Upper lobe of left lung (tissue), 6 donors: ENCODE results near the gene NKG7. TPM values are rescaled to one million over a fixed set of nuclear protein-coding genes. Genes with fewer than 3 reads are reported as not detected.
A peak's percentile ranks its signal among the peaks of the same experiment; 100 is the strongest.

Experiments
- ATAC-seq, 2 donors: fragments of 200-7000 bp; cut with Tn5 transposase; one replicate each; pipeline ENCODE4 v1.9.1; 2022; ENCODE audit warnings: mild to moderate bottlenecking in 2 of 2, moderate library complexity in 2 of 2; ENCODE audit not compliant: low FRiP score in 2 of 2
- DNase-seq, 2 donors: peaks; one replicate each; pipeline ENCODE4 v3.0.0-alpha.2; 2019 to 2020
- H3K27ac ChIP-seq, 4 donors: fragments of 200-600 bp; sonication (generic); one replicate each; pipeline ENCODE4 v1.5.1; 2016 to 2019
- H3K27me3 ChIP-seq, 4 donors: fragments of 200-600 bp; sonication (generic); one replicate each; pipeline ENCODE4 v1.5.1; 2017 to 2019
- H3K36me3 ChIP-seq, 4 donors: fragments of 200-600 bp; sonication (generic); one replicate each; pipeline ENCODE4 v1.5.1; 2016 to 2019
- H3K4me1 ChIP-seq, 4 donors: fragments of 200-600 bp; sonication (generic); one replicate each; pipeline ENCODE4 v1.5.1; 2018 to 2019
- H3K4me3 ChIP-seq, 4 donors: fragments of 200-600 bp; sonication (generic); one replicate each; pipeline ENCODE4 v1.5.1; 2017 to 2019; ENCODE audit warnings: mild to moderate bottlenecking in 2 of 4, moderate library complexity in 1 of 4
- H3K9me3 ChIP-seq, 4 donors: fragments of 200-600 bp; sonication (generic); one replicate each; pipeline ENCODE4 v1.5.1; 2018 to 2019
- EP300 ChIP-seq, 4 donors: sonication (generic); formaldehyde crosslinking; IDR thresholded peaks; one replicate each; pipeline ENCODE4 v1.5.1; 2017; ENCODE audit warnings: antibody characterized with exemption in 4 of 4, control low read depth in 2 of 4
- POLR2A ChIP-seq, 4 donors: fragments of 450-650 bp; IDR thresholded peaks; one replicate each; pipeline ENCODE4 v1.5.1; 2016 to 2017; ENCODE audit warnings: antibody characterized with exemption in 4 of 4, mild to moderate bottlenecking in 2 of 4
- POLR2AphosphoS5 ChIP-seq, 2 donors: sonication (generic); formaldehyde crosslinking; IDR thresholded peaks; one replicate each; pipeline ENCODE4 v1.5.1; 2017; ENCODE audit warnings: antibody characterized with exemption in 2 of 2
- WGBS, 2 donors: methylation state at CpG; one replicate each; pipeline ENCODE4 v1.1.5; 2017 to 2018; 5-methylcytosine and 5-hydroxymethylcytosine counted together
- total RNA-seq, 6 donors: library from RNA; depleted of rRNA in 4 of 6; stranded (reverse); fragments of >200 nt in 4 of 6; gene quantifications; one replicate each; pipeline versions ENCODE4 v1.1.0 to v1.2.1, GENCODE V29; 2016 to 2021
- TF ChIP-seq, protein P1 (sequence below), 6 experiments: fragments of 450-650 bp in 4 of 6; fragments of 200-600 bp in 2 of 6; sonication (generic) in 2 of 6; IDR thresholded peaks; one replicate each; pipeline ENCODE4 v1.5.1; 2016 to 2019; ENCODE audit warnings: antibody characterized with exemption in 6 of 6
- donor health status: DM: no; HTN: no; CAD: no; lungs with moderate emphysema.
- donor health status: DM: no; HTN: yes; CAD: no; lungs with severe emphysema.

The NKG7 gene
- total RNA-seq, 6 donors from 2014 or later: 3.4 to 25.8 (median 9.7) TPM

GRCh38 chr19:51346742-51347141 is 25.7 kb downstream of the NKG7 start:
- Histone ChIP-seq H3K36me3 (peaks cover 7 to 65% (median 35%) of the 10 kb centered on the region in 4 donors), H3K27me3 (no peaks in the 10 kb centered on the region), H3K4me3 (no peak overlapping the region), H3K27ac (no peak overlapping the region), H3K9me3 (no peaks in the 10 kb centered on the region), H3K4me1 (no peaks in the 10 kb centered on the region)
- WGBS, 2 donors: 90 to 92% methylated on average over 9 to 17 of the region's 17 CpGs
- peak in 1 of 2 donors; percentile 73 for DNase-seq
- ATAC-seq: no peak
- TF ChIP-seq POLR2AphosphoS5 (IDR thresholded peaks at IDR 0.05) (no peak), EP300 (IDR thresholded peaks at IDR 0.05) (no peak), POLR2A (IDR thresholded peaks at IDR 0.05) (no peak)
- TF ChIP-seq, protein P1, sequence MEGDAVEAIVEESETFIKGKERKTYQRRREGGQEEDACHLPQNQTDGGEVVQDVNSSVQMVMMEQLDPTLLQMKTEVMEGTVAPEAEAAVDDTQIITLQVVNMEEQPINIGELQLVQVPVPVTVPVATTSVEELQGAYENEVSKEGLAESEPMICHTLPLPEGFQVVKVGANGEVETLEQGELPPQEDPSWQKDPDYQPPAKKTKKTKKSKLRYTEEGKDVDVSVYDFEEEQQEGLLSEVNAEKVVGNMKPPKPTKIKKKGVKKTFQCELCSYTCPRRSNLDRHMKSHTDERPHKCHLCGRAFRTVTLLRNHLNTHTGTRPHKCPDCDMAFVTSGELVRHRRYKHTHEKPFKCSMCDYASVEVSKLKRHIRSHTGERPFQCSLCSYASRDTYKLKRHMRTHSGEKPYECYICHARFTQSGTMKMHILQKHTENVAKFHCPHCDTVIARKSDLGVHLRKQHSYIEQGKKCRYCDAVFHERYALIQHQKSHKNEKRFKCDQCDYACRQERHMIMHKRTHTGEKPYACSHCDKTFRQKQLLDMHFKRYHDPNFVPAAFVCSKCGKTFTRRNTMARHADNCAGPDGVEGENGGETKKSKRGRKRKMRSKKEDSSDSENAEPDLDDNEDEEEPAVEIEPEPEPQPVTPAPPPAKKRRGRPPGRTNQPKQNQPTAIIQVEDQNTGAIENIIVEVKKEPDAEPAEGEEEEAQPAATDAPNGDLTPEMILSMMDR (IDR thresholded peaks at IDR 0.05): no peak

- H3K4me1 ChIP-seq: peaks cover 5 to 8% (median 6%) of the 10 kb centered on the region in 4 donors
- H3K27me3 ChIP-seq: no peaks in the 10 kb centered on the region
- peaks cover 7 to 49% (median 22%) of the 10 kb centered on the region in 4 donors for H3K36me3 ChIP-seq
- DNase-seq: peak in 1 of 2 donors; percentile 72
- ATAC-seq: no peak
- H3K4me3 ChIP-seq: no peak overlapping the region
- H3K27ac ChIP-seq: no peak overlapping the region
- WGBS, 2 donors: 96 to 100% methylated on average over 4 to 9 of the region's 9 CpGs
- no peaks in the 10 kb centered on the region for H3K9me3 ChIP-seq
- TF ChIP-seq POLR2A (IDR thresholded peaks at IDR 0.05): no peak
- TF ChIP-seq, protein P1 (IDR thresholded peaks at IDR 0.05): no peak
- TF ChIP-seq POLR2AphosphoS5 (IDR thresholded peaks at IDR 0.05): no peak
- TF ChIP-seq EP300 (IDR thresholded peaks at IDR 0.05): no peak
Measured at GRCh38 chr19:51345076-51345620, 27.3 kb downstream of the NKG7 start.

GRCh38 chr19:51342631-51343569 is 29.6 kb downstream of the NKG7 start:
- no peak overlapping the region for H3K27ac ChIP-seq
- ATAC-seq: no peak
- WGBS, 2 donors: 41 to 46% methylated on average over 8 to 9 of the region's 9 CpGs
- TF ChIP-seq EP300 (IDR thresholded peaks at IDR 0.05) (no peak), POLR2AphosphoS5 (IDR thresholded peaks at IDR 0.05) (no peak), POLR2A (IDR thresholded peaks at IDR 0.05) (no peak)
- TF ChIP-seq, protein P1 (IDR thresholded peaks at IDR 0.05): no peak
- no peaks in the 10 kb centered on the region for H3K9me3 ChIP-seq
- DNase-seq: no peak
- no peaks in the 10 kb centered on the region for H3K27me3 ChIP-seq
- no peak overlapping the region for H3K4me3 ChIP-seq
- peaks cover 9 to 24% (median 20%) of the 10 kb centered on the region in 4 donors for H3K4me1 ChIP-seq
- H3K36me3 ChIP-seq: peaks cover 4 to 31% (median 16%) of the 10 kb centered on the region in 4 donors

- Histone ChIP-seq H3K27ac (no peak within 1 kb of the TSS), H3K4me3 (no peak within 1 kb of the TSS), H3K4me1 (peaks cover 9 to 25% (median 20%) of the 10 kb centered on the region in 4 donors), H3K27me3 (no peaks in the 10 kb centered on the region), H3K36me3 (peaks cover 4 to 23% (median 16%) of the 10 kb centered on the region in 4 donors), H3K9me3 (no peaks in the 10 kb centered on the region)
- 47 to 53% methylated on average over 3 of the region's 3 CpGs for WGBS, 2 donors
- no peak for TF ChIP-seq POLR2AphosphoS5 (IDR thresholded peaks at IDR 0.05)
- TF ChIP-seq EP300 (IDR thresholded peaks at IDR 0.05): no peak
- TF ChIP-seq, protein P1 (IDR thresholded peaks at IDR 0.05): no peak
- no peak for TF ChIP-seq POLR2A (IDR thresholded peaks at IDR 0.05)
- ATAC-seq (no peak), DNase-seq (no peak)
Measured at GRCh38 chr19:51341976-51342580, 30.4 kb downstream of the NKG7 start, which contains the start of gene VSIG10L. Gene VSIG10L (minus strand): TSS chr19:51342139. CDS start chr19:51342124, 15 bp downstream.
